Activated T-cell treated with anti-CD3 and anti-CD28 coated beads, Interleukin-2, amount 50 U/mL, for 4 hours (primary cell): Measurements from ENCODE around the gene WNT9B. TPM values are rescaled to one million over a fixed set of nuclear protein-coding genes. Genes with fewer than 3 reads are reported as not detected.

Experiments used
- ATAC-seq, 2 donors: fragments of 200-7000 bp; cut with Tn5 transposase; one replicate each; pipeline ENCODE4 v1.10.0; 2021
- DNase-seq: peaks from one replicate; pipeline ENCODE4 v3.0.0-alpha.2; 2020
- H3K27me3 Mint-ChIP-seq: one replicate; pipeline ENCODE4 v1.8.0; 2021; ENCODE audit warnings: low read depth, mixed read lengths
- H3K36me3 Mint-ChIP-seq: one replicate; pipeline ENCODE4 v1.8.0; 2022; ENCODE audit warnings: mixed read lengths; ENCODE audit not compliant: insufficient read depth
- H3K4me1 Mint-ChIP-seq: one replicate; pipeline ENCODE4 v1.8.0; 2021; ENCODE audit warnings: low read depth, mixed read lengths
- H3K4me3 Mint-ChIP-seq: one replicate; pipeline ENCODE4 v1.8.0; 2021; ENCODE audit warnings: mild to moderate bottlenecking, moderate library complexity, mixed read lengths
- H3K9me3 Mint-ChIP-seq: one replicate; pipeline ENCODE4 v1.8.0; 2021; ENCODE audit warnings: mixed read lengths
- total RNA-seq, 3 donors: library from RNA; stranded (reverse); gene quantifications; one replicate each; pipeline ENCODE4 v1.2.1, GENCODE V29; 2021

Gene WNT9B
- total RNA-seq, 3 donors from 2014 or later = not detected

- no peaks in the 10 kb centered on the region for H3K4me1 Mint-ChIP-seq
- no peaks in the 10 kb centered on the region for H3K9me3 Mint-ChIP-seq
- H3K4me3 Mint-ChIP-seq = no peak overlapping the region
- peak in 1 of 2 donors; percentile 14 for ATAC-seq
- H3K27me3 Mint-ChIP-seq = no peaks in the 10 kb centered on the region
- H3K36me3 Mint-ChIP-seq = no peaks in the 10 kb centered on the region
- DNase-seq = no peak
Observed at GRCh38 chr17:46876353-46876887, 25.0 kb downstream of the WNT9B start.

- H3K4me1 Mint-ChIP-seq = no peaks in the 10 kb centered on the region
- no peaks in the 10 kb centered on the region for H3K27me3 Mint-ChIP-seq
- no peak for ATAC-seq
- no peaks in the 10 kb centered on the region for H3K9me3 Mint-ChIP-seq
- H3K4me3 Mint-ChIP-seq = no peak overlapping the region
- no peak for DNase-seq
- no peaks in the 10 kb centered on the region for H3K36me3 Mint-ChIP-seq
Observed at GRCh38 chr17:46876926-46877325, 25.5 kb downstream of the WNT9B start.

GRCh38 chr17:46877466-46877865 lies 26.1 kb downstream of the WNT9B start:
- Mint-ChIP-seq H3K4me3 (no peak overlapping the region), H3K9me3 (no peaks in the 10 kb centered on the region), H3K4me1 (no peaks in the 10 kb centered on the region), H3K27me3 (no peaks in the 10 kb centered on the region), H3K36me3 (no peaks in the 10 kb centered on the region)
- ATAC-seq (no peak), DNase-seq (no peak)

- ATAC-seq (no peak), DNase-seq (no peak)
- Mint-ChIP-seq H3K36me3 (no peaks in the 10 kb centered on the region), H3K9me3 (no peaks in the 10 kb centered on the region), H3K4me1 (no peaks in the 10 kb centered on the region), H3K27me3 (no peaks in the 10 kb centered on the region), H3K4me3 (no peak overlapping the region)
Observed at GRCh38 chr17:46878055-46878454, 26.7 kb downstream of the WNT9B start.

- DNase-seq = no peak
- Mint-ChIP-seq H3K36me3 (no peaks in the 10 kb centered on the region), H3K27me3 (no peaks in the 10 kb centered on the region), H3K4me3 (no peak overlapping the region), H3K4me1 (no peaks in the 10 kb centered on the region), H3K9me3 (no peaks in the 10 kb centered on the region)
- ATAC-seq = no peak
Observed at GRCh38 chr17:46879101-46879500, 27.7 kb downstream of the WNT9B start.

- ATAC-seq (no peak), DNase-seq (no peak)
- no peak overlapping the region for H3K4me3 Mint-ChIP-seq
- no peaks in the 10 kb centered on the region for H3K9me3 Mint-ChIP-seq
- no peaks in the 10 kb centered on the region for H3K4me1 Mint-ChIP-seq
- H3K36me3 Mint-ChIP-seq = no peaks in the 10 kb centered on the region
- peaks cover 7% of the 10 kb centered on the region for H3K27me3 Mint-ChIP-seq
Observed at GRCh38 chr17:46881015-46881414, 29.6 kb downstream of the WNT9B start.

- Mint-ChIP-seq H3K27me3 (peaks cover 7% of the 10 kb centered on the region), H3K9me3 (no peaks in the 10 kb centered on the region), H3K4me1 (no peaks in the 10 kb centered on the region), H3K36me3 (no peaks in the 10 kb centered on the region), H3K4me3 (no peak overlapping the region)
- ATAC-seq (no peak), DNase-seq (no peak)
Observed at GRCh38 chr17:46882666-46883065, 31.3 kb downstream of the WNT9B start.

- H3K27me3 Mint-ChIP-seq = peaks cover 8% of the 10 kb centered on the region
- H3K9me3 Mint-ChIP-seq = no peaks in the 10 kb centered on the region
- H3K4me3 Mint-ChIP-seq = no peak overlapping the region
- no peaks in the 10 kb centered on the region for H3K4me1 Mint-ChIP-seq
- no peaks in the 10 kb centered on the region for H3K36me3 Mint-ChIP-seq
- ATAC-seq (no peak), DNase-seq (no peak)
Observed at GRCh38 chr17:46883871-46884520, 32.6 kb downstream of the WNT9B start.

- Mint-ChIP-seq H3K27me3 (peaks cover 8% of the 10 kb centered on the region), H3K9me3 (no peaks in the 10 kb centered on the region), H3K4me1 (no peaks in the 10 kb centered on the region), H3K4me3 (no peak overlapping the region), H3K36me3 (no peaks in the 10 kb centered on the region)
- DNase-seq = no peak
- ATAC-seq = no peak
Observed at GRCh38 chr17:46884552-46884951, 33.2 kb downstream of the WNT9B start.

GRCh38 chr17:46885415-46886309 lies 34.3 kb downstream of the WNT9B start:
- Mint-ChIP-seq H3K27me3 (peaks cover 11% of the 10 kb centered on the region), H3K4me1 (no peaks in the 10 kb centered on the region), H3K36me3 (no peaks in the 10 kb centered on the region), H3K4me3 (no peak overlapping the region), H3K9me3 (no peaks in the 10 kb centered on the region)
- no peak for DNase-seq
- ATAC-seq = no peak

GRCh38 chr17:46886310-46886663 lies 34.9 kb downstream of the WNT9B start:
- H3K4me3 Mint-ChIP-seq = no peak overlapping the region
- H3K9me3 Mint-ChIP-seq = no peaks in the 10 kb centered on the region
- no peaks in the 10 kb centered on the region for H3K36me3 Mint-ChIP-seq
- DNase-seq (no peak), ATAC-seq (no peak)
- H3K4me1 Mint-ChIP-seq = no peaks in the 10 kb centered on the region
- peaks cover 11% of the 10 kb centered on the region for H3K27me3 Mint-ChIP-seq

- Mint-ChIP-seq H3K36me3 (no peaks in the 10 kb centered on the region), H3K27me3 (peaks cover 18% of the 10 kb centered on the region), H3K9me3 (no peaks in the 10 kb centered on the region), H3K4me3 (no peak overlapping the region), H3K4me1 (no peaks in the 10 kb centered on the region)
- no peak for ATAC-seq
- DNase-seq = no peak
Observed at GRCh38 chr17:46887717-46888116, 36.3 kb downstream of the WNT9B start.

- H3K9me3 Mint-ChIP-seq = no peaks in the 10 kb centered on the region
- ATAC-seq = no peak
- no peak for DNase-seq
- no peak overlapping the region for H3K4me3 Mint-ChIP-seq
- no peaks in the 10 kb centered on the region for H3K36me3 Mint-ChIP-seq
- peaks cover 18% of the 10 kb centered on the region for H3K27me3 Mint-ChIP-seq
- H3K4me1 Mint-ChIP-seq = no peaks in the 10 kb centered on the region
Observed at GRCh38 chr17:46888727-46889126, 37.3 kb downstream of the WNT9B start.

GRCh38 chr17:46889519-46889918 lies 38.1 kb downstream of the WNT9B start:
- DNase-seq = no peak
- ATAC-seq = no peak
- Mint-ChIP-seq H3K27me3 (peaks cover 16% of the 10 kb centered on the region), H3K4me1 (no peaks in the 10 kb centered on the region), H3K9me3 (no peaks in the 10 kb centered on the region), H3K4me3 (no peak overlapping the region), H3K36me3 (no peaks in the 10 kb centered on the region)
